ENCODE results near the gene ZXDC. TPM values are rescaled to one million over a fixed set of nuclear protein-coding genes. Genes with fewer than 3 reads are reported as not detected.

ZXDC gene
- total RNA-seq, 4 donors from 2014 or later: 37.5 to 62.0 (median 52.3) TPM

DNA sequence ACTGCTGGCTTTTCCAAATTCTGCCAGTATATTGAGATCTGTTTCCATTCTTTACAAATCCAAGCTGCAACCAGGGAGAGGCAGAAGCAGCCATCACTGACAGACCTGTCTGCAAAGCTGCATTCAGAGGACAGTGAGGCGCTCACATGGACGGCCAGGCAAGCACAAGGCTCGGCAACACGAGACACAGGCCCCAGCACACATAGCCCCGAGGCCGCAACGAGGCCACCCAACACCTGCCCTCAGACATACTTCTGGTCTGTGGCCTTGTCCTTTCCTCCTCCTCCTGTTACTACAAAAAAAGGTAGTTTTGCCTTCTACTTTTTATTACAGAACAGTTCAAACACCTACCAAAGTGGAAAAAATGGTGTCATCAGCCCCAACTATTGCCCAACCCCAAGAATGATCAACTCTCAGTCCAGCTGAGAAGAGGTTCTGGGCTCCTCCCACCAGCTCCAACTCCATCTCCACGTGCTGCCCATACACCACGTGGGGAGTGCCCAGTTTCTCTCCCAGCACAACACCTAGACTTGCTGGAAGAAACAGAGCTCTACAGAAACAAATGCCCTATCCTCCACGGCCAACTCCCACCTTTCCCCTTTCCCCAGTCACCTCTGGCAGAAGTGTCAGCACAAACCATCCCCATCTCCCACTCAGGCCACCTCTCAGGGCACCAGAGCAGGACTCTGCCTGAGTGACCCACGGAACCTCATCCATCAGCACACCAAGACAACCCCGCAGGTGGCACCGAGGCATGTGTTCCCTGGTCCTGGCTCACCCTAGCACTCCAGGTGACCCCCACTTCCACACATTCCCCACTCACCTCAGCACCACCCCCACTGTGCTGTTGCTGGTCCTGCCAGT lies 7.4 kb downstream of the ZXDC start:
- intact Hi-C loops (cut with DNase I; ENCODE audit: low total_unique reads): no loop called here
- no peak overlapping the region for H3K4me3 ChIP-seq (ENCODE audit: low read depth, poor library complexity, severe bottlenecking)
- WGBS, 2 donors: 78 to 80% methylated on average over 13 of the region's 13 CpGs
- no peak for TF ChIP-seq POLR2A (IDR thresholded peaks at IDR 0.05)
- TF ChIP-seq, protein P1, sequence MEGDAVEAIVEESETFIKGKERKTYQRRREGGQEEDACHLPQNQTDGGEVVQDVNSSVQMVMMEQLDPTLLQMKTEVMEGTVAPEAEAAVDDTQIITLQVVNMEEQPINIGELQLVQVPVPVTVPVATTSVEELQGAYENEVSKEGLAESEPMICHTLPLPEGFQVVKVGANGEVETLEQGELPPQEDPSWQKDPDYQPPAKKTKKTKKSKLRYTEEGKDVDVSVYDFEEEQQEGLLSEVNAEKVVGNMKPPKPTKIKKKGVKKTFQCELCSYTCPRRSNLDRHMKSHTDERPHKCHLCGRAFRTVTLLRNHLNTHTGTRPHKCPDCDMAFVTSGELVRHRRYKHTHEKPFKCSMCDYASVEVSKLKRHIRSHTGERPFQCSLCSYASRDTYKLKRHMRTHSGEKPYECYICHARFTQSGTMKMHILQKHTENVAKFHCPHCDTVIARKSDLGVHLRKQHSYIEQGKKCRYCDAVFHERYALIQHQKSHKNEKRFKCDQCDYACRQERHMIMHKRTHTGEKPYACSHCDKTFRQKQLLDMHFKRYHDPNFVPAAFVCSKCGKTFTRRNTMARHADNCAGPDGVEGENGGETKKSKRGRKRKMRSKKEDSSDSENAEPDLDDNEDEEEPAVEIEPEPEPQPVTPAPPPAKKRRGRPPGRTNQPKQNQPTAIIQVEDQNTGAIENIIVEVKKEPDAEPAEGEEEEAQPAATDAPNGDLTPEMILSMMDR (IDR thresholded peaks at IDR 0.05): no peak
- peak in 1 of 2 donors; percentile 76 for DNase-seq (ENCODE audit: low spot score in 2 of 2)

DNA sequence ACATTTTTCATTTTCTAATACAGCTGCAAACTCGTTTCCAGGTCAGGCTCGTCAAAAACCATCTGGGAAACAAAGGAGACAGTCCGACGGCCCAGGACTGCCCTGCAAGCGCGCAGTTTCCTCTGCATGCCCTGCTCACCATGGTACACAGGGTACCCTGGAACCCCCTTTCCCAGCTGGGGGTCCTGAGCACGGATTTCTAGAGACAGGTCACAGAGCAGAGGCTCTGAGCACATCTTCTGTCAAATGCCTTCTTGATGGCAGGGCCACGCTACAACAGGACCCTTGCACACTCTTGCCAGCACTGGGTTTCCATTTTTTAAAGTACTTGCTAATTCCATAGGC lies 8.1 kb downstream of the ZXDC start:
- DNase-seq (ENCODE audit: low spot score in 2 of 2): peak in 1 of 2 donors; percentile 56
- 78 to 80% methylated on average over 8 of the region's 8 CpGs for WGBS, 2 donors
- no peak overlapping the region for H3K4me3 ChIP-seq (ENCODE audit: low read depth, poor library complexity, severe bottlenecking)
- intact Hi-C loops (cut with DNase I; ENCODE audit: low total_unique reads): no loop called here
- TF ChIP-seq, protein P1 (IDR thresholded peaks at IDR 0.05): no peak
- TF ChIP-seq POLR2A (IDR thresholded peaks at IDR 0.05): no peak

DNA sequence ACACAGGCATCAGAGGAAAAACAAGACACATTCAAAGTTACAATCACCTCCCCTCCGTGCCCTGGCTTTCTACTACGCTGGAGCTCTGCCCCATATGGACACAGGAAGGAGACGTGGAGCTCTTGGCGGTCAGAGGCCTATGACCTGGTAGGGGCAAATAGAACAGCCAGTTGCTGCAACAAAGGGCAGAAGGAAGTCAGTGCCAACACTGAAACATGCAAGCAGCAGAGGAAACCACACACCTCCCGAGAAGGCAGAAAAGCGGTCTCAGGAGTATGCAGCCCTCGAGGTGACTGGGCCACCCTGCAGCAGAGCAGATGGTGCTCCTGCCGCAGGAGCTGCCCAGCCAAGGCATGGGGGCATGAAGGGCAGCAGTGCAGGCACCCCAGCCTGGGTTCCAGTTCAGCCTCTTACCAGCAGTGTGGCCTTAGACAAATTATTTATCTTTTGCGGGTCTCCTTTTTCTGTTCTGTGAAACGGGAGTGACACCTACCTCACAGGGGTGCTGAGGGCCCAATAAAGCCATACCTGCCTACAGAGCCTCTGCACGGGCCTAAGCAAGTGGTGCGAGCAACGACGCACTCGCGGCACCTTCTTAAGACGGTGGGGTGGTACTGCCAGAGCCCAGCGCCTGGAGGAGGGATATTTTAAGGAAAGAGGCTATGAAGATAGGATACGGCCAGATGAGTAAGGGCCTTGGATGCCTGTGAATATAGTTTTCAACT lies 8.6 kb downstream of the ZXDC start:
- WGBS, 2 donors: 79 to 87% methylated on average over 19 of the region's 19 CpGs
- intact Hi-C loops (cut with DNase I; ENCODE audit: low total_unique reads): no loop called here
- TF ChIP-seq POLR2A (IDR thresholded peaks at IDR 0.05): no peak
- TF ChIP-seq, protein P1 (IDR thresholded peaks at IDR 0.05): no peak
- peak in 1 of 2 donors; percentile 56 for DNase-seq (ENCODE audit: low spot score in 2 of 2)
- no peak overlapping the region for H3K4me3 ChIP-seq (ENCODE audit: low read depth, poor library complexity, severe bottlenecking)

DNA sequence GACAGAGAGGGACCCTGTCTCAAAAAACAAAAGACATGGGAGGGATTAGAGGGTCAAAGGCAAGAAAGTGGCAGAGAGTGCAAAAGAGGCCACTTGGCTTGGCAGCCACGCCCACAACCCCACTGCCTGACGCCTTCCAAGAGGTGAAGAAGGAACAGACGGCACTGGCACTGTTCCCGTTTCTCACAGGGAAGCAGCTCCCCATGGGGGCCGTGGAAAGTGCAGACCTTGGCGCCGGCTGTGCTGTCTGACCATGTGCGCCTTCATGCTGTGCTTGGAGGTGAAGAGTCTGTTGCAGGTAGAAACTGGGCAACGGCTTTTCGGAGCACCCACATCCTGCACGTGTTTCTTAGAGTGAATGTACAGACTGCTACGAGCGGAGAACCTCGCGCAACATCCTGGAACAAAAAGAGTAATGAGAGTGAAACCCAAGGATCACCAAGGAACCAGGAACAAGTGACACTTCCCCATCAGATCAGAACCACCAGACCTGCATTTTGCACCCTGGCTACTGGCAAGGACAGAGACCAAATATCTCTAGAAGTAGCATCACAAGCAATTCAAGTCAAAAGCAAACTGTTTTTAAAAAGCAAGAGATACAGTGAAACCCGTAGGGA lies 9.7 kb downstream of the ZXDC start:
- DNase-seq (ENCODE audit: low spot score in 2 of 2): peak in 1 of 2 donors; percentile 87
- no peak overlapping the region for H3K4me3 ChIP-seq (ENCODE audit: low read depth, poor library complexity, severe bottlenecking)
- TF ChIP-seq POLR2A (IDR thresholded peaks at IDR 0.05): no peak
- TF ChIP-seq, protein P1 (IDR thresholded peaks at IDR 0.05): no peak
- 77 to 78% methylated on average over 16 of the region's 16 CpGs for WGBS, 2 donors
- intact Hi-C loops (cut with DNase I; ENCODE audit: low total_unique reads): no loop called here

DNA sequence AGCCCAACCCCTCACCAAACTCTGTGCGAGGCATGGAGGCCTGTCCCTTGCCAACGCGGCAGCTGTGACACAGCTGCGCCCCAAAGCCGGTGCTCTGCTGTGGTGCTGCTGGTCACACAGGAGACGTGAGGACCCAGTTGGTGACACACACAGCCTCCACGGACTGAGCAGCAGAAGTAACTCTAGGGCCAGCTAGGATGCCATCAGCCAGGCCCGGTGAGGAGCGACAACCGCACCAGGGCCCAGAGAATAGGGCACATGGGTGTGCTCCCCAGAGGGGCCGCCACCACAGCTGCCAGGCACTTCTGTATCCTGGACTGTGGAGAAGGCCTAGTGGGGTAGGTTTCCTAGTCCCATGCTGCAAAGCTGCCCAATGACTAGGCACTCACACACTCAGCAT lies 10.7 kb downstream of the ZXDC start:
- 80 to 94% methylated on average over 11 of the region's 11 CpGs for WGBS, 2 donors
- TF ChIP-seq, protein P1 (IDR thresholded peaks at IDR 0.05): no peak
- intact Hi-C loops (cut with DNase I; ENCODE audit: low total_unique reads): no loop called here
- DNase-seq (ENCODE audit: low spot score in 2 of 2): peak in 1 of 2 donors; percentile 60
- no peak overlapping the region for H3K4me3 ChIP-seq (ENCODE audit: low read depth, poor library complexity, severe bottlenecking)

Measured in lower leg skin (tissue), 4 donors.